D721Med (cell line): ENCODE results near the gene TRPC4.
A peak's percentile ranks its signal among the peaks of the same experiment; 100 is the strongest.

Experiments used
- DNase-seq: peaks from one replicate; pipeline ENCODE4 v3.0.0; 2011; ENCODE audit warnings: low spot score; ENCODE audit not compliant: insufficient read length
- FAIRE-seq: peaks from 2 replicates; lab custom pipeline; 2011; peaks lifted over from hg19 to GRCh38; lab: Jason Lieb, UNC
- TF ChIP-seq, protein P1 (sequence below): IDR thresholded peaks from 2 replicates; pipeline ENCODE4 v1.5.1; 2012; ENCODE audit warnings: mild to moderate bottlenecking, control low read depth; ENCODE audit not compliant: insufficient read depth; ENCODE audit errors: missing control alignments

The TRPC4 gene

GRCh38 chr13:37869756-37870488 is at the start of gene TRPC4:
Gene TRPC4, minus strand, starts transcription at chr13:37869772. Its CDS starts 86,439 bp downstream, at chr13:37783333.
- DNase-seq (no peak), FAIRE-seq (no peak)
- TF ChIP-seq, protein P1, sequence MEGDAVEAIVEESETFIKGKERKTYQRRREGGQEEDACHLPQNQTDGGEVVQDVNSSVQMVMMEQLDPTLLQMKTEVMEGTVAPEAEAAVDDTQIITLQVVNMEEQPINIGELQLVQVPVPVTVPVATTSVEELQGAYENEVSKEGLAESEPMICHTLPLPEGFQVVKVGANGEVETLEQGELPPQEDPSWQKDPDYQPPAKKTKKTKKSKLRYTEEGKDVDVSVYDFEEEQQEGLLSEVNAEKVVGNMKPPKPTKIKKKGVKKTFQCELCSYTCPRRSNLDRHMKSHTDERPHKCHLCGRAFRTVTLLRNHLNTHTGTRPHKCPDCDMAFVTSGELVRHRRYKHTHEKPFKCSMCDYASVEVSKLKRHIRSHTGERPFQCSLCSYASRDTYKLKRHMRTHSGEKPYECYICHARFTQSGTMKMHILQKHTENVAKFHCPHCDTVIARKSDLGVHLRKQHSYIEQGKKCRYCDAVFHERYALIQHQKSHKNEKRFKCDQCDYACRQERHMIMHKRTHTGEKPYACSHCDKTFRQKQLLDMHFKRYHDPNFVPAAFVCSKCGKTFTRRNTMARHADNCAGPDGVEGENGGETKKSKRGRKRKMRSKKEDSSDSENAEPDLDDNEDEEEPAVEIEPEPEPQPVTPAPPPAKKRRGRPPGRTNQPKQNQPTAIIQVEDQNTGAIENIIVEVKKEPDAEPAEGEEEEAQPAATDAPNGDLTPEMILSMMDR = peak; percentile 10

GRCh38 chr13:37918751-37919150 is 49.2 kb upstream of the TRPC4 start:
- FAIRE-seq (no peak), DNase-seq (no peak)
- TF ChIP-seq, protein P1 = no peak

- FAIRE-seq (no peak), DNase-seq (no peak)
- TF ChIP-seq, protein P1 = no peak
Measured at GRCh38 chr13:37918116-37918714, 48.6 kb upstream of the TRPC4 start.

GRCh38 chr13:37914781-37915391 is 45.3 kb upstream of the TRPC4 start:
- FAIRE-seq (no peak), DNase-seq (no peak)
- TF ChIP-seq, protein P1 = no peak

- FAIRE-seq = no peak
- DNase-seq = no peak
- TF ChIP-seq, protein P1 = no peak
Measured at GRCh38 chr13:37910790-37911189, 41.2 kb upstream of the TRPC4 start.

- DNase-seq (no peak), FAIRE-seq (no peak)
- TF ChIP-seq, protein P1 = no peak
Measured at GRCh38 chr13:37906880-37907279, 37.3 kb upstream of the TRPC4 start.
